Activated T-helper 1 cell treated with Interleukin-2 at 50 U/mL for 16 hours (primary cell): ENCODE results near the gene OGFOD3.

Experiments used
- DNase-seq: peaks from one replicate; pipeline ENCODE4 v3.0.0-alpha.2; 2020; ENCODE audit warnings: low read depth

Gene OGFOD3

GRCh38 chr17:82446649-82447048 is 28.3 kb upstream of the OGFOD3 start:
- DNase-seq: no peak

- DNase-seq: no peak
Measured at GRCh38 chr17:82446124-82446523, 27.7 kb upstream of the OGFOD3 start.

GRCh38 chr17:82445542-82445941 is 27.2 kb upstream of the OGFOD3 start:
- DNase-seq: no peak

GRCh38 chr17:82444941-82445521 is 26.6 kb upstream of the OGFOD3 start:
- no peak for DNase-seq

GRCh38 chr17:82444284-82444893 is 26.0 kb upstream of the OGFOD3 start:
- DNase-seq: no peak

GRCh38 chr17:82443465-82444283 is 25.3 kb upstream of the OGFOD3 start:
- DNase-seq: no peak

GRCh38 chr17:82442643-82443464 is 24.5 kb upstream of the OGFOD3 start:
- no peak for DNase-seq

- DNase-seq: no peak
Measured at GRCh38 chr17:82441691-82442487, 23.5 kb upstream of the OGFOD3 start.

- DNase-seq: no peak
Measured at GRCh38 chr17:82440991-82441627, 22.7 kb upstream of the OGFOD3 start.

- DNase-seq: no peak
Measured at GRCh38 chr17:82440469-82440981, 22.1 kb upstream of the OGFOD3 start.

- no peak for DNase-seq
Measured at GRCh38 chr17:82439829-82440365, 21.5 kb upstream of the OGFOD3 start.

- DNase-seq: no peak
Measured at GRCh38 chr17:82439194-82439828, 20.9 kb upstream of the OGFOD3 start.

- no peak for DNase-seq
Measured at GRCh38 chr17:82438401-82439193, 20.2 kb upstream of the OGFOD3 start.

GRCh38 chr17:82437325-82437668 is 18.9 kb upstream of the OGFOD3 start:
- DNase-seq: no peak

- DNase-seq: no peak
Measured at GRCh38 chr17:82436601-82437324, 18.4 kb upstream of the OGFOD3 start.

- DNase-seq: no peak
Measured at GRCh38 chr17:82435601-82436583, 17.5 kb upstream of the OGFOD3 start.

- no peak for DNase-seq
Measured at GRCh38 chr17:82435103-82435502, 16.7 kb upstream of the OGFOD3 start.

GRCh38 chr17:82434216-82434565 is 15.8 kb upstream of the OGFOD3 start:
- DNase-seq: no peak
